GM18508 (cell line): ENCODE measurements around the gene BANP.
"Not testable (repeated sequence)": the region's sequence is repeated elsewhere in the genome, so short reads cannot be mapped to it uniquely, and the experiment has no call there.

Experiments
- ATAC-seq: cut with Tn5 transposase; IDR thresholded peaks from one replicate; pipeline ENCODE4 v1.9.1; 2021; ENCODE audit warnings: moderate number of reproducible peaks; ENCODE audit not compliant: insufficient read depth, unreplicated experiment

The BANP gene

GRCh38 chr16:88110875-88111494 lies 159.8 kb downstream of the BANP start:
- not testable (repeated sequence) for ATAC-seq

- not testable (repeated sequence) for ATAC-seq
Measured at GRCh38 chr16:88111976-88112375, 160.7 kb downstream of the BANP start.

- no peak for ATAC-seq
Measured at GRCh38 chr16:88113545-88114045, 162.4 kb downstream of the BANP start.

- ATAC-seq, result not testable (repeated sequence)
Measured at GRCh38 chr16:88114541-88115228, 163.5 kb downstream of the BANP start.

- no peak for ATAC-seq
Measured at GRCh38 chr16:88116121-88116520, 164.9 kb downstream of the BANP start.

GRCh38 chr16:88117476-88117868 lies 166.2 kb downstream of the BANP start:
- no peak for ATAC-seq

GRCh38 chr16:88118376-88118775 lies 167.1 kb downstream of the BANP start:
- ATAC-seq, result no peak

- not testable (repeated sequence) for ATAC-seq
Measured at GRCh38 chr16:88118852-88119741, 167.9 kb downstream of the BANP start.

- not testable (repeated sequence) for ATAC-seq
Measured at GRCh38 chr16:88119881-88120751, 168.9 kb downstream of the BANP start.

GRCh38 chr16:88120812-88121211 lies 169.6 kb downstream of the BANP start:
- no peak for ATAC-seq

GRCh38 chr16:88121391-88121790 lies 170.2 kb downstream of the BANP start:
- not testable (repeated sequence) for ATAC-seq

- no peak for ATAC-seq
Measured at GRCh38 chr16:88121886-88122580, 170.8 kb downstream of the BANP start.
